HG02763 (cell line): ENCODE measurements around the gene EDA.

Experiments
- ATAC-seq: cut with Tn5 transposase; IDR thresholded peaks from one replicate; pipeline ENCODE4 v1.9.1; 2021; ENCODE audit warnings: mild to moderate bottlenecking, moderate library complexity; ENCODE audit not compliant: unreplicated experiment

Gene EDA

DNA sequence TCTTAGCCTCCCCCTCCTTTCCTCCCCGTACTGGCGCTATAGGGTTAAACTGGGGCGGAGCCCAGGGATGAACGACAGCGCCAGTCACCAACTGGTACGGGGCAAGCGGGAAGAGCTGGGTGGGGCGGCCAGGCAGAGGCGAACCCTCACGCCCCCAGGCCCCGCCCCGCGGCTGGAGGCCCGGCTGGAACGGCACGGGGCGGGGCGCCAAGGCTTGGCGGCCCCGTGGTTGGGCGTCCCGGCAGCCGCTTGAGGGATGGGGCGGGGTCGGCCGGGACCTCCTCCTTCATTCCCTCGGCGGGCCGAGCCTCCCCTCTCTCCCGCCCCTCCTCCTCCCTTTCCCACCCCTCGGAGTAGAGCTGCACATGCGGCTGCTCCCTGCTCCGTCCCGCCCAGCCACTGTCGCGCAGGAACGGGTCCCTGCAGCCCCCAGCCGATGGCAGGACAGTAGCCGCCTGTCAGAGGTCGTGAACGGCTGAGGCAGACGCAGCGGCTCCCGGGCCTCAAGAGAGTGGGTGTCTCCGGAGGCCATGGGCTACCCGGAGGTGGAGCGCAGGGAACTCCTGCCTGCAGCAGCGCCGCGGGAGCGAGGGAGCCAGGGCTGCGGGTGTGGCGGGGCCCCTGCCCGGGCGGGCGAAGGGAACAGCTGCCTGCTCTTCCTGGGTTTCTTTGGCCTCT is at the start of gene EDA:
Gene EDA, plus strand, starts transcription at position 335 of the 678 bp plus-strand sequence.
- peak; percentile 77 for ATAC-seq

DNA sequence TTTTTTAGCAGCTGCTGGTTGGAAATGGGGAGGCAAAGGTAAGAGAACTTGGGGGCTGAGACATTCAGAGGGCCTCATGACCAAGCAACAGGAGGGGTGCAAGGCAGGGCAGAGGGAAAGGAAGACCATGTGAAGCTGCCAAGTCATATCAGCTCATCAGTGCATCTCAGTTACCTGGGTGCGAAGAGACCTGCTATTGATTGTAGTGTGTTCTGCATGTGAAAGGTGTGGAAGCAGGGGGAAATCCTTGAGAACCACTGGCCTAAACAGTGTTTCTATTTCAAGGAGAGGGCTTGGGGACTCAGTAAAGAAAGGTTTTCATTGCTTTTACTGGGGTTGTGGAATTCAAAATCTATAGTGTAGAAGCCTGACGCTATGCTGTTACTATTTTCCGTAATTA is 47.1 kb upstream of the EDA start:
- ATAC-seq = no peak

DNA sequence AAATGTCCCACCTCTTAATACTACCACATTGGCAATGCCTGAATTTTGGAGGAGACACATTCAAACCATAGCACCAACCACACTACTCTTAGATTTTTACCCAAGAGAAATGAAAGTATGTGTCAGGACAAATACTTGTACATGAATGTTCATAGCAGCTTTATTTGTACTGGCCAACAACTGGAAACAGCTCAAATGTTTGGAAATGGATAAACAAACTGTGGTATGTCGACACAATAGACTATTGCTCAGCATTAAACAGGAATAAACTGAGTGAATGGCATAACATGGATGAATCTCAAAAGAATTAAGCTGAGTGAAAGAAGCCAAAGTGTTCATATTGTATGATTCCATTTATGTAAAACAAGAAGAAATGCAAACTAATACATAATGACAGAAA is 18.5 kb upstream of the EDA start:
- ATAC-seq = no peak

DNA sequence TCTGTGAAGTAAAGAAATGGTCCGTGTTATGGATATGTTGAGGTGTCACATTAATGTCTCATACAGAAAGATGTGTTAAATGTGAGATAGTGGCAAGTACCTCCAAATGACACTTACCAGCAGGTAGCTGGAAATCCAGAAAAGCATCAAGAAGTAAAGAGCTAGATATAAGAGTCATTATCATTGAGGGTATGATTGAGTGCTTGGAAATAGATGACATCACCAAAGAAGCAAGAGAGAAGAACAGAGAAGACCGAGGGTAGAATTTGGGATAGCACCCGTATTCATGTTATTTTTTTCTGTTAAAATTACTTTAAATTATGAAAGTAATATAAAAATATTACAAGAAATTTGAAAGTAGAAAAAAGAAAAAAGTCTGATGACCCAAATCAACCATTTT is 15.7 kb upstream of the EDA start:
- ATAC-seq = no peak

DNA sequence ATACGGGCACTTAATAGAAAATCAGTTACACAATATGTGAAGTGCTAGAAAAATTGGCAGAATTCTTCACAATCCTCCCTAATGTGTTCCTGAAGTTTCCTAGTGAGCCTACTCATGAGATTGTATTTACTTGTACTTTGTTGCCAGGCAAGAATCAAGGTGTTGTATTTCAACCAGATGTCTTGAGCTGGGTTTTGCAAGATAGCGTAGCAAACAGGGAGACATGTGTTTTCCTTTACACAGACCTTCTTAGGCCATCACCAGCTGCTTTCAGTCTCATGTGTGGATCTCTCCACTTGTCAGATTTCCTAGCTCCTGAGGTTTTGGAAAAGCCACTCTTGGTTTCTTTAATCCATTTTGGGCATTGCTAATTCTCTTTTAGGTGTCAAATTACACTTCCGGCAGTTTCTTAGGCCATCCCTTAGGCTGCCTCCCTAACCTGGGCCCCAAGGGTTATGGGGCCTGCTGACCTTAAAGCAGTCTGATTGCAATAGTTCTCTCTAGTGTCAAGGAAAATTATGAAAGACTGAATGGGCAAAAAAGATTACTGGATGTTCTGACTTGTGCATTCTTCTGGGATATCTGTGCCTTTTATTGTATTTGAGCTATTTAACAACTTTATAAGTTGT is 12.2 kb upstream of the EDA start:
- ATAC-seq = no peak

DNA sequence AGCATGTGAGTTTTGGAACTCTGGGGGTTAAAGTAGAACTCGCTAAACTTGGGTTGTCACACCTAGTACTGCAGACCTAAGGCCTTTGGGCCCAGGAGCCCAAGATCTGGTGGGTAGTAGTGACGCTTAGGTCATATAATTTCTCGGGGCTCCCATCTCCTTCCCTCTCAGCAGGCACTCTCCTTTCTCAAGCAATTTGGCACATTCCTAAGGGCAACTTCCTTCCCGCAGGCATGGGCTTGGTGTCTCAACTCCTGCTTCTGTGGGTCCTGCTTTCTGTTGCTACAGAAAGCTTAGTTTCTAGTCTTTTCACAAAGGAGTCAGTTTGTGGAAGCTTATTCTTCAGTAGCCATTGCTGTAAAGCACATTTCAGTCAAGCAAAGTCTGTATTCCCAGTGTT is 10.4 kb upstream of the EDA start:
- ATAC-seq = no peak

DNA sequence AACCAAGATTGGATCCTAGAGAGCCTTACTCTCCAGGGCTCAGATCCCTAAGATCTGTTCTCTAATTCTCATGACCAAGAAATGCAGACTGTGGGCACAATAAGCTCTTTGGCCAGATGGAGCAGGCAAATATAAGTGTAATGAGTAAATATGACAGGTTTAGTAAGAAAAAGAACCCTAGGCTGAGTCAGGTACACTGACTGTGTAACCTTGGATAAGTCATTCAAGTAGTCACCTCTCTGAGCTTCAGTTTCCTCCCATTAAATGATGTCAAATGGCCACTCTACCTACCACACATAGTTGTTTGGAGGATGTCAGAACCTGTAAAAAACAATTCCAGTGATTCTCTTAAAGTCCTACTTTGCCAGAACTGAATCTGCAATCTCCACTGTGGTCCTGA is 8.3 kb upstream of the EDA start:
- ATAC-seq = no peak

DNA sequence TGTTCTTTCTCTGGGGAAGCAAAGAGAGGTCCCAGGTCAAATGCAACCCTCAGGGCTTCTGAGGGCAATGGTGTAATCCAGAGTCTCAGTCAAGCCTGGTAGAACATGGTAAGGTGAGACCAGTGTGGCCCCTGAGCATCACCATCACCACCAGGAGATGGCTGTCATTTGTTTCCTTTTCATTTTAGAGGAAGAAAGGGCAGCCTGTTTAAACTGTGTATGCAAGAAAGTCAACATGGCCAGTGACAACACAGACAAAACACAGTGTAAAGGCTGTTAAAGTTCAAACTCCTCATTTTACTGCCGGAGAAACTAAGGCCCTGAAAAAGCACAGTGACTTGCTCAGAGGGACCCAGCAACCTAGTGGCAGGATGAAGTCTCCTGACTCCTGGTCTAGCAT is 2.0 kb upstream of the EDA start:
- ATAC-seq = no peak

DNA sequence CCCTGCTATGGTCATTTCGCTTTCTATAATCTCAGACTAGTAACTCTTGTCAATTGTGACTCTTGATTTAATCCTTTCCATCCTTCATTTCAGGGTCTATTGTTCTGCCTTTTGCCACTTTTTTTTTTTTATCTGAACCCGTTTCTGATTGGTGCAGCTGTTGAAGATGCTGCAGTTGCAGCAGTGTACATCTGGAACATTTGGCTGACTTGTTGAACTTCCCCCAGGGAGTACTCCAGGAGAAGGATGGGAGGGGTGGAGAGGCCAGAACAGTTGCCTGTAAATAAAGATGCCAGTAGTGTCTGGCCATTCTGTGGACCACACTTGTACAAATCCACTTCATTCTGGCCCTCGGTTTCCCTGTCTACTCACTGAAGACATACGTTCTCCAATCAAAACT is 1.0 kb upstream of the EDA start:
- no peak for ATAC-seq

DNA sequence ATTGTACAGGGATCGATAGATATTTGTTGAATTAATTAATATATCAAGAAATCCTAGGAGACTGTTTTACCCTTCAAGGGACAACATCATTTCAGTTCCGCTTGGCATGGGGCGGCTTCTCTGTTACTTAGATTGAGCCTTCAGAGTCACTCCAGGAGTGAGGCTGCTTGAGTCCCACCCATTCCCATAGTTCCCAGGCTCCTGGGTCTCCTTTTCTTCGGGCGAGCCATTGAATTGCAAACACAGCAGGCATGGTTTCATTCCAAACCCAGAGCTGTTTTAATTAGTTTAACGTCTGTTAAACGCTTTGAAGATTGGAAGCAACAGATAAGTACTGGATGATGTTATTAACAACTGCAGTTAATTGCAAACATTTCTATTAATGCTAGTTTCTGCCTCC is 571 bp upstream of the EDA start:
- ATAC-seq = no peak

DNA sequence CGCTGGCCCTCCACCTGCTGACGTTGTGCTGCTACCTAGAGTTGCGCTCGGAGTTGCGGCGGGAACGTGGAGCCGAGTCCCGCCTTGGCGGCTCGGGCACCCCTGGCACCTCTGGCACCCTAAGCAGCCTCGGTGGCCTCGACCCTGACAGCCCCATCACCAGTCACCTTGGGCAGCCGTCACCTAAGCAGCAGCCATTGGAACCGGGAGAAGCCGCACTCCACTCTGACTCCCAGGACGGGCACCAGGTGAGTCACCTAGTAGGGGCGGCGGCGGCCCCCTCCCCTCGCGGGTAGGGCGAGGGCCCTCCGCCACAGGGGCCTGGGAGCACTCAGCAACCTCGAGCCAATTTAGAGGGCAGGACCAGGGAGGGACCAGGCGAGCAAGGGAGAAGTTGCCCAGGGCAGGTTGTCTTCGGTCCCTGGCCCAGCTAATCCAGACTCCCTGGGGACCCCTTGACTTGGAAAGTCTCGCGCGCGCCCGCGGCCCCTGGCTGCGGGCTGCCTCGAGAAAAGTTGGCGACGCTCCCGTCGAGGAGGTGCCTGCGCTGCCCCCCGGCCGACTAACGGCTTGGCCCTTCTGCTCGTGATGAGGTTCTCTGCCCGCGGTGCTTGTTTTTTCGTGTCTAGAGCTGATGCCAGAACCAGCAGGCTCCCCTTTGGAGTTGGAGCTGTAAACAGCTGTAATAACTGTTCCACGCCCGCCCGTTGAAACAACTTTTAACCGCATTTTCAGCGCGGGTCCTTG is 717 bp downstream of the EDA start:
- ATAC-seq = no peak

DNA sequence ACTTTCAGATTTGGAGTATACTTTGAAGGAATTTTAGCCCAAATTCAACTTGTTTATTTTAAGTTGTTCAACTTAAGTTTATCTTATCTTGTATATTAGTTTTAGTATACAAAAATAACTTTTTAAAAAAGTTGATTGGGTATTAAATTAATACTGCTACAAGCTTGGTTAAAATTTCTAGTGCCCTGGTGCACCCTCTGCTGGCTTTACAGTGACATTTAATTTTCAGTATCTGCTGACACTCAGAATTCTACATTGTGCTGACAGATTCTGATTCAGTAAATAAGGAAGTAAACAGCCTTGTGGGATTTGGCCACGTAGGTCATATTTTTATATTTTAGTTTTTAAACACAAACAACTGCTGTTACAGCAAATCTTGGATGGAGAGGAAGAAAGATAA is 2.9 kb downstream of the EDA start:
- no peak for ATAC-seq

DNA sequence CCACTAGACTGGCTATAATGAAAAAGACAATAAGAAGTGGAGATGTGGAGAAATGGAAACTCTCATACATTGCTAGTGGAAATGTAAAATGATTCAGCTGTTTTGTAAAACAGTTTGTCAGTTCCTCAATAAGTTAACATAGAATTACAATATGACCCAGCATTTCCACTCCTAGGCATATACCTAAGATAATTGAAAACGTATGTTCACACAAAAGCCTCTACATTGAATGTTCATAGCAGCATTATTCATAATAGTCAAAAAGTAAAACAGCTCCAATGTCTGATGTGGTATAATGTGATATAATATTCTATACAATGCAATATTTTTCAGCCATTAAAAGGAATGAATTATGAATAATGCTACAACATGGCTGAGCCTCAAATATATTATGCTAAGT is 10.2 kb downstream of the EDA start:
- no peak for ATAC-seq

DNA sequence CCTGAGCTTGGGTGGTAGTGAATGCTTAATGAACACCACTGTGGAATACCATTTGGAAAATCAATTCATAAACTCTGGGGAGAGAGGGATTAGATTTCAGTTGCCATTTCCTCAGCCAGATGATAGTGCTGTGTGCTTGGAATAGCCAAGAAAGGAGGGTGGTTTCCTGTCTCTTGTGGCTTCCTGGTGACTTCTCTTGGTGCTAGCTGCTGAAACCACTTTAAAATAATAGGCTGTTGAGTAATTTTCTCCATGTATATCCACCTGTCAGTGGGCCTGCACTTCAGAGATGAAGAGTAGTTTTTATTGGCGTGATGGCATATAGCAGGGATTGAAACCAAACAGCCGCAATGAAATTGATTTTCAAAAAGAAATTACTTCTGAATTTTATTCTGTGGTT is 11.8 kb downstream of the EDA start:
- ATAC-seq = no peak

DNA sequence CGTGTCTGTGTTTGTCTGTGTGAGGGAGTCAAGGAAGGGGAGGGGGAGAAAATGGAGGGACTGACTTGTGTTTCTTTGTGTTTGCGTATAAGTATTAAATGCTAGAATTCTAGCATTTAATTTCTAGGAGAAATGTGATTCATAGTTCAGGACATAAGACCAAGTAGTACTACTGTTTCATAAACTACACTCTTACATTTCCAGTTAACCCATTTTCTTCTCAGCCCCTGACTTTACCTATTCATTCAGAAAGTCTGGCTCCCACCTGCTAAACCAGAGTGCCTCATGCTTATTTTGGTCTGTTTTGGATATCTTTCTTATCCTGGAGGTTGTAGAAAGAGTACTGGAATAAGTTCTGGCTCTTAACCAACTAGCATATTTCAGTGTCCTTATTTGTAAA is 14.2 kb downstream of the EDA start:
- ATAC-seq = no peak

DNA sequence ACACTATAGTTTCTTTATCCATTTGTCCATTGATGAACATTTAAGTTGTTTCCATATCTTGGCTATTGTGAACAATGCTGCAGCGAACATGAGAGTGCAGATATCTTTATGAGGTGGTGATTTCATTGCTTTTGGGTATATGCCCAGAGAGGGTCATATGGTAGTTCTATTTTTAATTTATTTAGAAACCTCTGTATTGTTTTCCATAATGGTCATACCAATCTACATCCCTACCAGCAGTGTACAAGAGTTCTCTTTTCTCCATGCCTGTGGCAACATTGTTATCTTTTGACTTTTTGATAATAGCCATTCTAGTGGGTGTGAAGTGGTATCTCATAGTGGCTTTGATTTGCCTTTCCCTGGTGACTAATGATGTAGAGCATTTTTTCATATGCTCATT is 48.8 kb downstream of the EDA start:
- ATAC-seq = no peak

DNA sequence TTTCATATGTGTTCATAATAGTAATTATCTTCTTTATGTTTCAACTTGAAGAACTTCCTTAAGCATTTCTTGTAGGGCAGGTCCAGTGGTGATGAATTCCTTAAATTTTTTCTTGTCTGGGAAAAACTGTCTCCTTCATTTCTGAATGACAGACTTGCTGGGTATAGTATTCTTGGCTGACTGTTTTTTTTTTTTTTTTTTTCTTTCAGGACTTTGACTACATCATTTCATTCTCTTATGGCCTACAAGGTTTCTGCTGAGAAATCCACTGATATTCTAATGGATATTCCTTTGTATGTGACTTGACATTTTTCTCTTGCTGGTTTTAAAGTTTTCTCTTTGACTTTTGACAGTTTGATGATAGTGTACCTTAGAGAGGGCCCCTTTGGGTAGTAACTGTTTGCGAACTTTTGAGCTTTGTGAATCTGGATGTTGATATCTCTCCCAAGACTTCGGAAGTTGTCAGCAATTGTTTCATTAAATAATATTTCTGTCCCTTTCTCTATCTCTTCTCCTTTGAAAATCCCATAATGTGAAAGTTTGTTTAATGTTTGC is 54.2 kb downstream of the EDA start:
- no peak for ATAC-seq

DNA sequence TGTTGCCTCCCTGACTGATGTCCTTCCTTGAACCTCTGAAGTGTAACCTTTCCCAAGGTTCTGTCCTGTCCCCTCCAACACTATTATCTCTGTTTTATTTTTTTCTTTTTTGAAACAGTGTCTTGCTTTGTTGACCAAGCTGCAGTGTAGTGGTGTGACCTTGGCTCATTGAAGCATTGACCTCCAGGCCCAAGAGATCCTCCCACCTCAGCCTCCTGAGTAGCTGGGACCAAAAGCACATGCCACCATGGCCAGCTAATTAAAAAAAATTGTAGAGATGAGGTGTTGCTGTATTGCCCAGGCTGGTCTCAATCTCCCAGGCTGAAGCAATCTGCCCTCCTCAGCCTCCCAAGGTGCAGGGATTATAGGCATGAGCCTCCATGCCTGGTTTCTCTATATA is 59.0 kb downstream of the EDA start:
- ATAC-seq = no peak

DNA sequence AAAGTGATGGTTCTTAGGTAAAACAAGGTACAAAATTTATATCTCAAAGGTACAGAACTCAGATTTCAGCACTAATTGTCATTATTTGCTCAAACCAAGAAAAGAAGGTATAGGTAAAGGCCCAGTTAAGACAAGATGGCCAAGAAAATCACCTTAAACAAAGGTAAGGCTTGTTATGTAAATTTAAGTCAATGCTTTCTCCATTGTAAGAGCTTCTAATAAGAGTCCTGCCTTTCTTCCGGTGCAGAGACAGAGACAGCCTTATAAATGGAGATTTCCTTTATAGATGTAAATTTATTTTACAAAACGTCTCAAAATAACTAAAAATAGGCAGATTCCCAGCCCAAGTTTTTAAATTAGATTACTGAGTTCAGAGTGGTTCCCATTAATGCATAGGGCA is 89.9 kb downstream of the EDA start:
- ATAC-seq = no peak

DNA sequence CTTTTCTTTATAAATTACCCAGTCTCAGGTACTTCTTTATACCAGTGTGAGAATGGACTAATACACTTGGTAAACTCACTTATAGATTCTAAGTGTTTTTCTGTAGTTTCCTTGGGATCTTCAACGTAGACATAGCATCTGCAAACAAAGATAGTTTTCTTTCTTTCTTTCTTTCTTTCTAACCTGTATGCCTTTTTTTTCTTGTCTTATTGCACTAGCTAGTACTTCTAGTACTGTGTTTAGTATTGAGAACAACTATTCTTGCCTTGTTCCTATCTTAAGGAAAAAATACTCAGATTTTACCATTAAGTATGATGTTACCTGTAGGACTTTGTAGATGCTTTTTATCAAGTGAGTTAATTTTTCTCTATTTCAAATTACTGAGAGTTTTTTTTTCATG is 102.2 kb downstream of the EDA start:
- no peak for ATAC-seq

DNA sequence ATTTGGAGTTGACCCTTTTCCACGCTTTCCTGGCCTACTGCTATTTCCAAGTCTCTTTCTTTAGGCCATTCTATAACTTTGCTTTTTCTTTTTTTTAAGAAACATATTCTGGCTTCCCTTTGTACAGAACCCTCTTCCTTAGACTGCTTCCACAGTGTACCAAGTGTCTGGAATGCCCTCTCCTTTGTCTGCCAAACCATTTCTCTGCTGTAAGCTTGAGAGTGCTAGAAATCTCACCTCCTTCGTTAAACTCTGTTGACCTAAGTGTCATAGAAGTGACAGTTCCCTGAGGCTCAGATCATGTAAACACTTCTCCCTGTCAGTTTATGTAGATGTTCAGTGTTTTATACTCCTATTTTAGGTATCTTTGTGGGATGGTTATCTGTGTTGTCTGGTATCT is 108.4 kb downstream of the EDA start:
- ATAC-seq = no peak

DNA sequence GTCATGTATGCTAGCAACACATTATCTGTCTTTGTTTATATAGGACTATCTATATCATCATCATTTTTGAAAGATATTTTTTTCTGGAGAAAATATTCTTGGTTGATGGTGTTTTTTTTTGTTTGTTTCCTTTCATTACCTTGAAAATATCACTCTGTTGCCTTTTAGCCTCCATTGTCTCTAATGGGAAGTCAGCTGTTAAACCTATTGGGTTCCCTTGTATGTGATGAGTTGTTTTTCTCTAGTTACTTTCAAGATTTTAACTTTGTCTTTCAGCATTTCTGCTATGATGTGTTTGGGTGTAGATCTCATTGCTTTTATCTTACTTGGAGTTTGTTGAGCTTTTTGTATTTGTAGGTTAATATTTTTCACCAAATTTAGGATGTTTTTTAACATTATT is 124.4 kb downstream of the EDA start:
- ATAC-seq = no peak
